ENCODE results near the gene CDC73.
"Not testable (repeated sequence)": the region's sequence is repeated elsewhere in the genome, so short reads cannot be mapped to it uniquely, and the experiment has no call there.

DNA sequence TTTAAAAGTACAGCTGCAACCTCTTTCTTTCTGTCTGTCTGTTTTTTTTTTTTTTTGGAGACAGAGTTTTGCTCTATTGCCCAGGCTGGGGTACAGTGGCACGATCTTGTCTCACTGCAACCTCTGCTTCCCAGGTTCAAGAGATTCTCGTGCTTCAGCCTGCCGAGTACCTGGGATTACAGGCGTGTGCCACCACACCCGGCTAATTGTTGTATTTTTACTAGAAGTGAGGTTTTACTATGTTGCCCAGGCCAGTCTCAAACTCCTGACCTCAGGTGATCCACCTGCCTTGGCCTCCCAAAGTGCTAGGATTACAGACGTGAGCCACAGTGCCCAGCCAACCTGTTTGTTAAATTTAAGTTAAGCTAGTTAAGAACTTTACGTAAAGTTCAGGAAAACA is 67.1 kb downstream of the CDC73 start:
- TF ChIP-seq, protein P1, sequence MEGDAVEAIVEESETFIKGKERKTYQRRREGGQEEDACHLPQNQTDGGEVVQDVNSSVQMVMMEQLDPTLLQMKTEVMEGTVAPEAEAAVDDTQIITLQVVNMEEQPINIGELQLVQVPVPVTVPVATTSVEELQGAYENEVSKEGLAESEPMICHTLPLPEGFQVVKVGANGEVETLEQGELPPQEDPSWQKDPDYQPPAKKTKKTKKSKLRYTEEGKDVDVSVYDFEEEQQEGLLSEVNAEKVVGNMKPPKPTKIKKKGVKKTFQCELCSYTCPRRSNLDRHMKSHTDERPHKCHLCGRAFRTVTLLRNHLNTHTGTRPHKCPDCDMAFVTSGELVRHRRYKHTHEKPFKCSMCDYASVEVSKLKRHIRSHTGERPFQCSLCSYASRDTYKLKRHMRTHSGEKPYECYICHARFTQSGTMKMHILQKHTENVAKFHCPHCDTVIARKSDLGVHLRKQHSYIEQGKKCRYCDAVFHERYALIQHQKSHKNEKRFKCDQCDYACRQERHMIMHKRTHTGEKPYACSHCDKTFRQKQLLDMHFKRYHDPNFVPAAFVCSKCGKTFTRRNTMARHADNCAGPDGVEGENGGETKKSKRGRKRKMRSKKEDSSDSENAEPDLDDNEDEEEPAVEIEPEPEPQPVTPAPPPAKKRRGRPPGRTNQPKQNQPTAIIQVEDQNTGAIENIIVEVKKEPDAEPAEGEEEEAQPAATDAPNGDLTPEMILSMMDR (conservative IDR thresholded peaks at IDR 0.05; ENCODE audit: low read depth, low read length) = not testable (repeated sequence)
- TF ChIP-seq EZH2phosphoT487 (IDR thresholded peaks at IDR 0.05; ENCODE audit: borderline replicate concordance, low read length); EZH2 (IDR thresholded peaks at IDR 0.05; ENCODE audit: low read length, unreplicated experiment): not testable (repeated sequence)

Measured in PC-3 (cell line).